NB4 (cell line): ENCODE data around the gene AGAP1.

ENCODE experiments used
- DNase-seq: peaks from one replicate; pipeline ENCODE4 v3.0.0; 2010; ENCODE audit warnings: low read depth
- H3K4me3 ChIP-seq: one replicate; pipeline ENCODE4 v1.5.1; 2011; ENCODE audit warnings: mild to moderate bottlenecking, low read depth, low read length, moderate library complexity
- CTCF ChIP-seq: IDR thresholded peaks from one replicate; pipeline ENCODE4 v1.5.1; 2012; ENCODE audit warnings: low read depth, low read length
- MAX ChIP-seq: IDR thresholded peaks from 2 replicates; pipeline ENCODE4 v1.6.1; 2011; ENCODE audit warnings: low read depth, low read length
- MYC ChIP-seq: IDR thresholded peaks from 2 replicates; pipeline ENCODE4 v1.6.1; 2011; ENCODE audit warnings: low read depth, low read length
- POLR2A ChIP-seq: IDR thresholded peaks from 2 replicates; pipeline ENCODE4 v1.6.1; 2011; ENCODE audit warnings: mild to moderate bottlenecking; ENCODE audit not compliant: insufficient read length; ENCODE audit errors: extremely low read depth

Gene AGAP1

GRCh38 chr2:236083934-236084333 lies 590.1 kb downstream of the AGAP1 start:
- DNase-seq: no peak
- no peak for TF ChIP-seq CTCF
- TF ChIP-seq POLR2A: no peak
- no peak for TF ChIP-seq MAX
- no peak for TF ChIP-seq MYC
- H3K4me3 ChIP-seq: no peak overlapping the region

- DNase-seq: no peak
- no peak overlapping the region for H3K4me3 ChIP-seq
These were observed 591.4 kb downstream of the AGAP1 start for GRCh38 chr2:236085211-236085610.

GRCh38 chr2:236085647-236086046 lies 591.8 kb downstream of the AGAP1 start:
- no peak for DNase-seq
- TF ChIP-seq POLR2A (no peak), CTCF (no peak), MYC (no peak), MAX (no peak)
- no peak overlapping the region for H3K4me3 ChIP-seq

More at GRCh38 chr2:236085211-236085610, 591.4 kb downstream of the AGAP1 start:
- no peak for TF ChIP-seq POLR2A
- TF ChIP-seq MAX: no peak
- no peak for TF ChIP-seq CTCF
- TF ChIP-seq MYC: no peak

GRCh38 chr2:236086403-236086970 lies 592.6 kb downstream of the AGAP1 start:
- DNase-seq: no peak
- TF ChIP-seq POLR2A: no peak
- no peak for TF ChIP-seq MAX
- TF ChIP-seq MYC: no peak
- no peak for TF ChIP-seq CTCF

GRCh38 chr2:236086971-236087465 lies 593.2 kb downstream of the AGAP1 start:
- DNase-seq: no peak
- TF ChIP-seq MYC (no peak), MAX (no peak), POLR2A (no peak), CTCF (no peak)

More at GRCh38 chr2:236086403-236086970, 592.6 kb downstream of the AGAP1 start:
- no peak overlapping the region for H3K4me3 ChIP-seq

More at GRCh38 chr2:236086971-236087465, 593.2 kb downstream of the AGAP1 start:
- no peak overlapping the region for H3K4me3 ChIP-seq
